Neural crest cell (in vitro differentiated cells): ENCODE results near the gene SGMS2. TPM values are rescaled to one million over a fixed set of nuclear protein-coding genes. Genes with fewer than 3 reads are reported as not detected.

ENCODE experiments used
- DNase-seq: peaks from one replicate; pipeline ENCODE4 v3.0.0; 2021; ENCODE audit warnings: low read depth, mixed read lengths, low spot score
- H3K27ac Mint-ChIP-seq: one replicate; pipeline ENCODE4 v1.8.0; 2021; ENCODE audit warnings: mild to moderate bottlenecking, mixed read lengths; ENCODE audit not compliant: unreplicated experiment
- H3K27me3 Mint-ChIP-seq: 2 replicates; pipeline ENCODE4 v1.8.0; 2021; ENCODE audit warnings: low read depth, mild to moderate bottlenecking, mixed read lengths
- H3K36me3 Mint-ChIP-seq: 2 replicates; pipeline ENCODE4 v1.8.0; 2021; ENCODE audit warnings: low read depth, mild to moderate bottlenecking, mixed read lengths
- H3K4me1 Mint-ChIP-seq: 2 replicates; pipeline ENCODE4 v1.8.0; 2021; ENCODE audit warnings: mixed read lengths
- H3K4me3 Mint-ChIP-seq: one replicate; pipeline ENCODE4 v1.8.0; 2021; ENCODE audit warnings: mild to moderate bottlenecking, mixed read lengths
- H3K9me3 Mint-ChIP-seq: 2 replicates; pipeline ENCODE4 v1.8.0; 2021; ENCODE audit warnings: mixed read lengths
- CTCF ChIP-seq: fragments of 200-600 bp; sonication (generic); conservative IDR thresholded peaks from 2 replicates; pipeline ENCODE4 v1.5.0; 2021; ENCODE audit warnings: antibody characterized with exemption, mild to moderate bottlenecking
- long read RNA-seq: library from polyadenylated mRNA; unstranded; transcript quantifications from one replicate; pipeline ENCODE4 v2.0.0, GENCODE V29; 2020
- total RNA-seq: library from RNA; stranded (reverse); gene quantifications from 2 replicates; pipeline ENCODE4 v1.2.1, GENCODE V29; 2021

SGMS2 gene
- total RNA-seq, result 1.4 and 1.6 TPM in 2 replicates
- long read RNA-seq, full-length matches to known transcripts, result 1 of 1 reads
- long read RNA-seq, partial matches to known transcripts, result 0 of 1 reads
- long read RNA-seq, other reads (novel, unspliced or antisense), result 0 of 1 reads

GRCh38 chr4:107824350-107825071 lies at the start of gene SGMS2:
TSS of gene SGMS2 (plus strand) at chr4:107824932. CDS start at chr4:107895554, 70,622 bp downstream.
- Mint-ChIP-seq H3K36me3 (no peaks in the 10 kb centered on the region), H3K4me3 (peak within 1 kb of the TSS; percentile 97), H3K27me3 (peaks cover 54% of the 10 kb centered on the region), H3K9me3 (no peaks in the 10 kb centered on the region), H3K4me1 (peaks cover 15% of the 10 kb centered on the region), H3K27ac (peak within 1 kb of the TSS; percentile 93)
- TF ChIP-seq CTCF, result no peak
- peak; percentile 39 for DNase-seq

- H3K4me3 Mint-ChIP-seq, result no peak overlapping the region
Observed at GRCh38 chr4:107777890-107778289, 46.8 kb upstream of the SGMS2 start.

GRCh38 chr4:107778784-107779530 lies 45.8 kb upstream of the SGMS2 start:
- Mint-ChIP-seq H3K4me3 (no peak overlapping the region), H3K9me3 (peaks cover 24% of the 10 kb centered on the region), H3K4me1 (no peaks in the 10 kb centered on the region), H3K27me3 (no peaks in the 10 kb centered on the region), H3K27ac (no peak overlapping the region), H3K36me3 (peaks cover 3% of the 10 kb centered on the region)
- DNase-seq, result no peak
- TF ChIP-seq CTCF, result no peak

More at GRCh38 chr4:107777890-107778289, 46.8 kb upstream of the SGMS2 start:
- no peak for DNase-seq
- Mint-ChIP-seq H3K27me3 (no peaks in the 10 kb centered on the region), H3K4me1 (no peaks in the 10 kb centered on the region), H3K9me3 (peaks cover 29% of the 10 kb centered on the region), H3K36me3 (peaks cover 3% of the 10 kb centered on the region), H3K27ac (no peak overlapping the region)
- TF ChIP-seq CTCF, result no peak

GRCh38 chr4:107780665-107781064 lies 44.1 kb upstream of the SGMS2 start:
- H3K4me1 Mint-ChIP-seq, result no peaks in the 10 kb centered on the region
- no peak for TF ChIP-seq CTCF
- no peak for DNase-seq
- no peak overlapping the region for H3K27ac Mint-ChIP-seq
- peaks cover 21% of the 10 kb centered on the region for H3K9me3 Mint-ChIP-seq
- no peak overlapping the region for H3K4me3 Mint-ChIP-seq
- no peaks in the 10 kb centered on the region for H3K27me3 Mint-ChIP-seq
- peaks cover 5% of the 10 kb centered on the region for H3K36me3 Mint-ChIP-seq

GRCh38 chr4:107791902-107792301 lies 32.8 kb upstream of the SGMS2 start:
- peaks cover 2% of the 10 kb centered on the region for H3K36me3 Mint-ChIP-seq
- H3K27me3 Mint-ChIP-seq, result no peaks in the 10 kb centered on the region
- H3K4me3 Mint-ChIP-seq, result no peak overlapping the region
- H3K4me1 Mint-ChIP-seq, result no peaks in the 10 kb centered on the region
- no peak for TF ChIP-seq CTCF
- no peak overlapping the region for H3K27ac Mint-ChIP-seq
- DNase-seq, result no peak
- H3K9me3 Mint-ChIP-seq, result peaks cover 6% of the 10 kb centered on the region
